GM12892 (cell line): ENCODE data around the gene NAA80.

Experiments used
- POLR2A ChIP-seq: IDR thresholded peaks from 2 replicates; pipeline ENCODE4 v1.6.1; 2011; ENCODE audit warnings: low read depth, low read length, control low read depth
- POLR2AphosphoS5 ChIP-seq: IDR thresholded peaks from 2 replicates; pipeline ENCODE4 v1.6.1; 2011; ENCODE audit warnings: low read depth, low read length, control low read depth
- TAF1 ChIP-seq: IDR thresholded peaks from 2 replicates; pipeline ENCODE4 v1.6.1; 2011; ENCODE audit warnings: low read depth, mild to moderate bottlenecking, control low read depth, low read length, borderline replicate concordance

- TF ChIP-seq POLR2AphosphoS5 = no peak
- no peak for TF ChIP-seq POLR2A
- no peak for TF ChIP-seq TAF1
These were observed 48.1 kb upstream of the NAA80 start for GRCh38 chr3:50347187-50347813.
